ENCODE data around the gene ATP11A. TPM values are rescaled to one million over a fixed set of nuclear protein-coding genes. Genes with fewer than 3 reads are reported as not detected.

The ATP11A gene
- total RNA-seq, 1 experiment from 2014 or later: 9.4 TPM

- ChIA-PET CTCF (no interaction called here), POLR2A (ENCODE audit: low non-redundant PET) (no interaction called here)
- Histone ChIP-seq H3K27ac (ENCODE audit: low read depth, low read length, poor library complexity, severe bottlenecking) (no peak overlapping the region), H3K4me3 (ENCODE audit: low read depth, low read length, poor library complexity, severe bottlenecking) (no peak overlapping the region), H3K36me3 (ENCODE audit: insufficient read depth, low read length, poor library complexity, severe bottlenecking) (no peaks in the 10 kb centered on the region), H3K27me3 (replicated peaks; ENCODE audit: insufficient read depth, low read depth, low read length, poor library complexity) (no peaks in the 10 kb centered on the region), H3K9me3 (ENCODE audit: low read depth, low read length, poor library complexity, severe bottlenecking) (no peaks in the 10 kb centered on the region), H3K4me1 (ENCODE audit: insufficient read depth, low read length, poor library complexity, severe bottlenecking) (peaks cover 5% of the 10 kb centered on the region)
- TF ChIP-seq EZH2 (IDR thresholded peaks at IDR 0.05; ENCODE audit: borderline replicate concordance, low read depth, low read length, poor library complexity, severe bottlenecking) (no peak), CTCF (conservative IDR thresholded peaks at IDR 0.05; ENCODE audit: low read depth, low read length) (no peak)
- no TSS peak for BruUV-seq (replicated peaks)
- intact Hi-C loops (cut with micrococcal nuclease; ENCODE audit: unreplicated experiment): no loop called here
- DNase-seq (ENCODE audit: low spot score): no peak
These were observed 162.6 kb downstream of the ATP11A start for GRCh38 chr13:112852392-112852791.

DNA sequence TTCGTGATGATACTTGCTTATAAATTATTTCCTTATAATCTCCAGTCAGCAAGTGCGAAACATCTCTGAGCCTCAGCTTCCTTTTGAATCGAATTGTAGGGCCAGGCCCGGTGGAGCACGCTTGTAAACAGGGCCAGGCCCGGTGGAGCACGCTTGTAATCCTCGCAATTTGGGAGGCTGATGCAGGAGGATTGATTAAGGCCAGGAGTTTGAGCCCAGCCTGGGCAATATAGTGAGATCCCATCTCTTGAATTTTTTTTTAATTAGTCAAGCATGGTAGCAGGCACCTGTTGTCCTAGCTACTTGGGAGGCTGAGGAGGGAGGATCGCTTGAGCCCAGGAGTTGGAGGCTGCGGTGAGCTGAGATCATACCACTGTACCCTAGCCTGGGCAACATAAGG lies 163.0 kb downstream of the ATP11A start:
- Histone ChIP-seq H3K4me1 (ENCODE audit: insufficient read depth, low read length, poor library complexity, severe bottlenecking) (peaks cover 5% of the 10 kb centered on the region), H3K9me3 (ENCODE audit: low read depth, low read length, poor library complexity, severe bottlenecking) (no peaks in the 10 kb centered on the region), H3K27me3 (replicated peaks; ENCODE audit: insufficient read depth, low read depth, low read length, poor library complexity) (no peaks in the 10 kb centered on the region), H3K36me3 (ENCODE audit: insufficient read depth, low read length, poor library complexity, severe bottlenecking) (no peaks in the 10 kb centered on the region), H3K27ac (ENCODE audit: low read depth, low read length, poor library complexity, severe bottlenecking) (no peak overlapping the region), H3K4me3 (ENCODE audit: low read depth, low read length, poor library complexity, severe bottlenecking) (no peak overlapping the region)
- BruUV-seq (replicated peaks): no TSS peak
- POLR2A ChIA-PET (ENCODE audit: low non-redundant PET): no interaction called here
- intact Hi-C loops (cut with micrococcal nuclease; ENCODE audit: unreplicated experiment): no loop called here
- no peak for DNase-seq (ENCODE audit: low spot score)
- TF ChIP-seq CTCF (conservative IDR thresholded peaks at IDR 0.05; ENCODE audit: low read depth, low read length) (no peak), EZH2 (IDR thresholded peaks at IDR 0.05; ENCODE audit: borderline replicate concordance, low read depth, low read length, poor library complexity, severe bottlenecking) (no peak)
- CTCF ChIA-PET: no interaction called here

- Histone ChIP-seq H3K27ac (ENCODE audit: low read depth, low read length, poor library complexity, severe bottlenecking) (no peak overlapping the region), H3K9me3 (ENCODE audit: low read depth, low read length, poor library complexity, severe bottlenecking) (no peaks in the 10 kb centered on the region), H3K4me1 (ENCODE audit: insufficient read depth, low read length, poor library complexity, severe bottlenecking) (peaks cover 5% of the 10 kb centered on the region), H3K36me3 (ENCODE audit: insufficient read depth, low read length, poor library complexity, severe bottlenecking) (no peaks in the 10 kb centered on the region), H3K4me3 (ENCODE audit: low read depth, low read length, poor library complexity, severe bottlenecking) (no peak overlapping the region), H3K27me3 (replicated peaks; ENCODE audit: insufficient read depth, low read depth, low read length, poor library complexity) (no peaks in the 10 kb centered on the region)
- ChIA-PET CTCF (no interaction called here), POLR2A (ENCODE audit: low non-redundant PET) (no interaction called here)
- intact Hi-C loops (cut with micrococcal nuclease; ENCODE audit: unreplicated experiment): no loop called here
- DNase-seq (ENCODE audit: low spot score): no peak
- no TSS peak for BruUV-seq (replicated peaks)
- TF ChIP-seq CTCF (conservative IDR thresholded peaks at IDR 0.05; ENCODE audit: low read depth, low read length): no peak
- TF ChIP-seq EZH2 (IDR thresholded peaks at IDR 0.05; ENCODE audit: borderline replicate concordance, low read depth, low read length, poor library complexity, severe bottlenecking): no peak
These were observed 164.5 kb downstream of the ATP11A start for GRCh38 chr13:112854321-112854720.
